ENCODE data around the gene ERBB3.
"Not testable (repeated sequence)": the region's sequence is repeated elsewhere in the genome, so short reads cannot be mapped to it uniquely, and the experiment has no call there.

ERBB3 gene

DNA sequence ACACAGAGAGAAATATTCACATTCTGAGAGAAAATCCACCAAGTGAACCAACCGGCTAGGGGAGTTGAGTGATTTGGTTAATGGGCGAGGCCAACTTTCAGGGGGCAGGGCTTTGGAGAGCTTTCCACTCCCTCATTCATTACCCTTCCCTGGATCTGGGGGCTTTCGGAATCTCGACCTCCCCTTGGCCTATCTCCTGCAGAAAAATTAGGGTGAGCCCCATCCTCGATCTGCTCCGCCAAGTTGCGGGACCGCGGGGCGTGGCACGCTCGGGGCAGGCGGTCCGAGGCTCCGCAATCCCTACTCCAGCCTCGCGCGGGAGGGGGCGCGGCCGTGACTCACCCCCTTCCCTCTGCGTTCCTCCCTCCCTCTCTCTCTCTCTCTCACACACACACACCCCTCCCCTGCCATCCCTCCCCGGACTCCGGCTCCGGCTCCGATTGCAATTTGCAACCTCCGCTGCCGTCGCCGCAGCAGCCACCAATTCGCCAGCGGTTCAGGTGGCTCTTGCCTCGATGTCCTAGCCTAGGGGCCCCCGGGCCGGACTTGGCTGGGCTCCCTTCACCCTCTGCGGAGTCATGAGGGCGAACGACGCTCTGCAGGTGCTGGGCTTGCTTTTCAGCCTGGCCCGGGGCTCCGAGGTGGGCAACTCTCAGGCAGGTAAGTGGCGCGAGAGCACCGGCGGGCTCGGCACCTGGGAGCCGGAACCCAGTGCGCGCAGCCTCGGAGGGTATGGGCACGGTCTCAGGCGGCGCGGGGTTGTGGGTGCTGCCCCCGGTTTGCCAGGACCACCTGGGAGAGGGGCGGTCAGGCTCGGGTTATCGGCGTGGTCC lies at the start of gene ERBB3:
TSS of gene ERBB3 (plus strand) at position 443 of the 833 bp plus-strand sequence. CDS start at position 579, 136 bp downstream.
- DNase-seq, result no peak

DNA sequence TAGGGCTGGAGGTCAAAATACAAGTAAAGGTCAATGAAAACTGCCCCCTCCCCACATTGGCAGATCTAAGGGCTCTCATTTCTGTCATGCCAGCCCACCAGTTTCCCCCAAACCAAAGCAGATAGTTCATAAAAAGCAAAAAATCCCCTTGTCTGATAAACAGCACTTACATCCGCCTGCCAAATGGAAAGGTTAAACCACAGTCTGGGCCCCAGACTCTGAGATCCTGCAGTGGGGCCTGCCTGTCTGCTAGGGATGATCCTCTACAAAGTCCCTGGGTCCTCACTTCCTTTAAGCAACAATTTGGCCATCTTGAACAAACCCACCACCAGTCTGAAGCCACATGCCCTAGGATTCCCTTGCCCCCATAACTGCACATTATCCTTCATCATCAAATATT lies 48.0 kb upstream of the ERBB3 start:
- no peak for DNase-seq

DNA sequence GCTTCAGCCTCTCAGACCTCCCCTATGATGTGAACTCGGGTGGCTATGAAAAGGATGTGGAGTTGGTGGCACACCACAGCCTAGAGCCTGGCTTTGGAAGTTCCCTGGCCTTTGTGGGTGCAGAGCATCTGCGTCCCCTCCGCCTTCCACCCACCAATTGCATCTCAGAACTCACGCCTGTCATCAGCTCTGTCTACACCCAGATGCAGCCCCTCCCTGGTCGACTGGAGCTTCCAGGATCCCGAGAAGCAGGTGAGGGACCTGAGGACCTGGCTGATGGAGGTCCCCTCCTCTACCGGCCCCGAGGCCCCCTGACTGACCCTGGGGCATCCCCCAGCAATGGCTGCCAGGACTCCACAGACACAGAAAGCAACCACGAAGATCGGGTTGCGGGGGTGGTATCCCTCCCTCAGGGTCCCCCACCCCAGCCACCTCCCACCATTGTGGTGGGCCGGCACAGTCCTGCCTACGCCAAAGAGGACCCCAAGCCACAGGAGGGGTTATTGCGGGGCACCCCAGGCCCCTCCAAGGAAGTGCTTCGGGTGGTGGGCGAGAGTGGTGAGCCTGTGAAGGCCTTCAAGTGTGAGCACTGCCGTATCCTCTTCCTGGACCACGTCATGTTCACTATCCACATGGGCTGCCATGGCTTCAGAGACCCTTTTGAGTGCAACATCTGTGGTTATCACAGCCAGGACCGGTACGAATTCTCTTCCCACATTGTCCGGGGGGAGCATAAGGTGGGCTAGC lies 45.2 kb upstream of the ERBB3 start:
- DNase-seq, result no peak

DNA sequence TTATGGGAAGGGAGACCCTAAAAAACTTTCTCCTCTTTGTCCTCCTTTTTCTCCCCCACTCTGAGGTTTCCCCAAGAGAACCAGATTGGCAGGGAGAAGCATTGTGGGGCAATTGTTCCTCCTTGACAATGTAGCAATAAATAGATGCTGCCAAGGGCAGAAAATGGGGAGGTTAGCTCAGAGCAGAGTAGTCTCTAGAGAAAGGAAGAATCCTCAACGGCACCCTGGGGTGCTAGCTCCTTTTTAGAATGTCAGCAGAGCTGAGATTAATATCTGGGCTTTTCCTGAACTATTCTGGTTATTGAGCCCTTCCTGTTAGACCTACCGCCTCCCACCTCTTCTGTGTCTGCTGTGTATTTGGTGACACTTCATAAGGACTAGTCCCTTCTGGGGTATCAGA lies 42.8 kb upstream of the ERBB3 start:
- no peak for DNase-seq

DNA sequence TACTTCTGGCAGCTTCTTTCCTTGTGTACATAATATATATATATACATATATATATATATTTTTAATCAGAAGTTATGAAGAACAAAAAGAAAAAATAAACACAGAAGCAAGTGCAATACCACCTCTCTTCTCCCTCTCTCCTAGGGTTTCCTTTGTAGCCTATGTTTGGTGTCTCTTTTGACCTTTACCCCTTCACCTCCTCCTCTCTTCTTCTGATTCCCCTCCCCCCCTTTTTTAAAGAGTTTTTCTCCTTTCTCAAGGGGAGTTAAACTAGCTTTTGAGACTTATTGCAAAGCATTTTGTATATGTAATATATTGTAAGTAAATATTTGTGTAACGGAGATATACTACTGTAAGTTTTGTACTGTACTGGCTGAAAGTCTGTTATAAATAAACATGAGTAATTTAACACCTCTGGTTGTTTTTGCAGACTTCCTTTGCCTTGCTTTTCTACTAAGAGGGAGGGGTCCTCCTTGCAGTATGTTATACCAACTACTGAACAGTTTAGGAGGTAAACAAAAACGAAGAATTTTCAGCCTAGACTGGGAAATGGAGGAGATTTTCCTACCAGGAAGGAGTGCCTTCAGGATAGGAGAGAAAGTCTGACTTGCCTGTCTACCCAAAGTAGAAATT lies 41.8 kb upstream of the ERBB3 start:
- DNase-seq, result no peak

DNA sequence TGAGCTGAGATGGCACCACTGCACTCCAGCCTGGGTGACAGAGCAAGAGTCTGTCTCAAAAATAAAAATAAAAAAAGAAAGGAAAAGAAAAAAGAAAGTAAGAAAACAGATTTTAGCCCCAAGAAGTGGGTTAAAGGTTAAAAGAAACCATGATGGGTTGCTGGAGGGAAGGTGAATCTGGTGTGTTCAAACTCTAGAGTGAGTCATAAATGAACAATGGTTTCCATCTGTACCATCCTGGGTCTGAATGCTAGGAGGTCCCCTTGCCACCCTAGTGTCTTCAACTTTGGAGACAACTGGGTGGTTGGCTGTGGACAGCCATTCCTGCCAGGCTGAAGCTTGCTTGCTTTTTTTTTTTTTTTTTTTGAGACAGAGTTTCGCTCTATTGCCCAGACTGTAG lies 39.8 kb upstream of the ERBB3 start:
- no peak for DNase-seq

DNA sequence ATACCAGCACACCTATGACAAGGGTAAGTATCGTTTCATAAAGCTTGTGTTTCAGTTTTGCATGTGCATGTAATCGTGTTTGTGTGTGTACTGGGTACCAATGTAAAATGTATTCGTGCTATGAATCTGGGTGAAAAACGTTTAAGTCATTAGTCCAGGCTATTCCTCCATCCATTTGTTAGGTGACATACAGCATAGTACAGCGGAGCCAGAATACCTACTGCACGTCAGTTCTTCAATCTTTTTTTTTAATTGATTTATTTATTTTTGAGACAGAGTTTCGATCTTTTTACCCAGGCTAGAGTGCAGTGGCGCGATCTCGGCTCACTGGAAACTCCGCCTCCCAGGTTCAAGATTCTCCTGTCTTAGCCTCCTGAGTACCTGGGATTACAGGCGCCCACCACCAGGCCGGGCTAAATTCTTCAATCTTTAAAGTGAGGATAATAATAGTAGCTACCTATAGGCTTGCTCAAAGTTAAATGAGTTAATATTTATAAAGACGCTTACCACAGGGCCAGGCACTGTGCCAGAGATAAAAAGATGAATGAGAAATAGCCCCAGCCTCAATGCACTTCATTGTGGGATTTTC lies 38.9 kb upstream of the ERBB3 start:
- no peak for DNase-seq

DNA sequence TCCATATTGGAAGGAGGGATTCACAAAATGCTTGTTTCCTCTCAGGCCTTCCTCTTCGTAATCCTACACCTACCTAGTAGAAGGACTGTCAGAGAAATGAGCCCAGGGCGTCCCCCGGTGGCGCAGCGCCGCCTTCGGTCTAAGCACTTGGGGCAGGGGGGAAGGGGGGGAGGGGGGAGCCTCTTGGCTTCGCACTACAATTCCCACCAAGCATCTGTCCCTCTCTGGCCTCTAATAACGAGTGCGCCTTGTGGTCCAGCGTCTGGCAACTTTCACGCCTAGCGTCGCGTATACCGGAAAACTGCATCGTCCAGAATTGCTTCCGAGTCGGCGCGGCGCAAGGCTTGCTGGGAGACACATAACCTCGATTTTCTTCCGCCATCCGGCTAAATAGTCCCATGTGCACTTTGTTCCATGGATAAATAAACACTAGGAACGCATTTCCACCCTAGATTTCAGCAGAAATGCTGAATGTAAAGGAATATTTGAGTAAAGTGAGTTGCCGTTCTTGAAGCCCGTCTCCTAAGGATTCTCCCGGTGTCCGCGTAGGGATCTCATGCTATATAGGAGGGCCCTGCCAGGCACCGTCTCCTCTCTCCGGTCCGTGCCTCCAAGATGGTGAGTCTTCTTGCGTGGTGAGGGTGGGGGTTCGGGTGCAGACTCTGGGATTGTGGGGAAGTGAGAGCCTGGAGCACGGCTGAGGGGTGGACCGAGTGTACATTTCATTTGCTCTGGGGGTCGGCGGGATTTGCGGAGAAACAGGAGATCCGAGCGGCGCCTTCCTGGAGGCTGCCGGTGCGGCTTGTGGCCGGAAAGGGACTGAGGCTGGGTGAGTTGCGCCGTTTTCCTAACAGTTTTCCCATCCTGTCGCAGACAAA lies 38.2 kb upstream of the ERBB3 start, which contains the start of gene RPS26:
TSS of gene RPS26 (plus strand) at position 367 of the 878 bp plus-strand sequence. CDS start at position 616, 249 bp downstream.
- DNase-seq, result peak; percentile 98

DNA sequence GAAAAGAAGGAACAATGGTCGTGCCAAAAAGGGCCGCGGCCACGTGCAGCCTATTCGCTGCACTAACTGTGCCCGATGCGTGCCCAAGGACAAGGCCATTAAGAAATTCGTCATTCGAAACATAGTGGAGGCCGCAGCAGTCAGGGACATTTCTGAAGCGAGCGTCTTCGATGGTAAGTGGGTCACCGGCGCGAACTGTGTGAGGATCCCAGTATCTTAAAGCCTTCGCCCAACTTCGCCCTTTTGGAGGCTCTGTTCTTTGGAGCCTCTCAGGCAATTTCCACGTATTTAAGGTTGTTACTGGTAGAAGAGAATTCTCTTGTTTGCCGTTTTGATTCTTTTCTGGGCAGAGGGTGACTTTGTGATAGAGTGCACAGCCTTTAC lies 37.5 kb upstream of the ERBB3 start:
- DNase-seq, result not testable (repeated sequence)

DNA sequence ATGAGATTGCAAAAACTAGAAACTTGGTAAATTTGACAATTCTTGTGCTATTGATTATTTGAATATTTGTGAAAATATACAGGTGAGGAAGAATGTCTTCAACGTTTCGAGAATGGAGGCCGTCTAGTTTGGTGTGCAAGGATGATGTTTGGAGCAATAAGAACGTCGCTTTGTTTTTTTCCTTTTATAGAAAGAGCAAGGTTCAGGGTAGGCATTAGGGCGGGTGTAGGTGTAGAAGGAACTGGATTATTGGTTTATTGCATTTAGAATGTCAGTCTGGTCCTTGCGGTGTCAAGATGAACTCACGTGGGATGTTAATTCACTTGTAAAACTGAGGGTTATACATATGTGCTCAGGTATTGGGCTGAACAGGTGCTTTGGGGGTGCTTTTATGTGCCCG lies 37.1 kb upstream of the ERBB3 start:
- DNase-seq, result no peak

DNA sequence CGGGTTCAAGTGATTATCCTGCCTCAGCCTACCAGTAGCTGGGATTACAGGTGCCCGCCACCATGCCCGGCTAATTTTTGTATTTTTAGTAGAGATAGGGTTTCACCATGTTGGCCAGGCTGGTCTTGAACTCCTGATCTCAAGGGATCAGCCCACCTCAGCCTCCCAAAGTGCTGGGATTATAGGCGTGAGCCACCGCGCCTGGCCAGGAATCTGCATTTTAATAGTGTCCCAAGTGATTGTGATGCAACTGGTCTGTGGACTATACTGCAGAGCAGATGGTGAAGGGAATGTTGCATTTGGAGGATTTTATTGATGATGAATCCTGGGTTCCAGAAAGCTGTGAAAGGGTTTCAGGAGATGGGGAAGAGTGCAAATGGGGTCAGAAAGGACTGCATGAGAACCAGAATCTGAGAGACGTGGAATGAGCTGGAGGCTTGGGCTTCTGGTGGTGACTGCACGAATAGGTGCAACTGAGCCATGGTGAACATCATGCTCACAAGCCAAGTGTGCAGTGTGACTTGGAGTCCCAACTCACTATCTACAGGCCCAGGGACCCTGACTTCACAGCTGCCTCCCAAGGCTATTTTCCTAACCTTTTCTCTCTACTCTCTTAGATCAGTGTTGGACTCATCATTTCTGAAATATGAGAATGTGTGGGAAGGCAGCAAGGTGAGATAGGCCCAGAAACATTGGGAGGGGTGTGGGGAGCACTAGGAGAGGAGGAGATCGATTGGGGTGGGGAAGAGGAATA lies 33.8 kb upstream of the ERBB3 start:
- no peak for DNase-seq

DNA sequence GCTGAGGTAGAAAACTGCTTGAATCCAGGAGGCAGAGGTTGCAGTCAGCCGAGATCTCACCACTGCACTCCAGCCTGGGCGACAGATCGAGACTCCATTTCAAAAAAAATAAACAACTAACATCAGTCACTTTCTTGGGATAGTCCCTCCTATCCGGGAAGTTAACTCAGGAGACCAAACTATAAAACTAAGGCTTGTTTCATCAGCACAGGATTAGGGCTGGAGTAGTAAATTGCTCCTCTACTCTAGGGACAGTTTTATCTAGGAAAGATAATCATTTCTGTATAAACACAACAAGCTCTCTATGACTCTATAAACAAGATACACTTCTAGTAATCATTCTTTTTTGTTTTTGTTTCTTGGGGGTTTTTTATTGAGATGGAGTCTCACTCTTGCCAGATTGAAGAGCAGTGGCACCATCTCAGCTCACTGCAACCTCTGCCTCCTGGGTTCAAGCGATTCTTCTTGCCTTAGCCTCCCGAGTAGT lies 26.5 kb upstream of the ERBB3 start:
- DNase-seq, result no peak

DNA sequence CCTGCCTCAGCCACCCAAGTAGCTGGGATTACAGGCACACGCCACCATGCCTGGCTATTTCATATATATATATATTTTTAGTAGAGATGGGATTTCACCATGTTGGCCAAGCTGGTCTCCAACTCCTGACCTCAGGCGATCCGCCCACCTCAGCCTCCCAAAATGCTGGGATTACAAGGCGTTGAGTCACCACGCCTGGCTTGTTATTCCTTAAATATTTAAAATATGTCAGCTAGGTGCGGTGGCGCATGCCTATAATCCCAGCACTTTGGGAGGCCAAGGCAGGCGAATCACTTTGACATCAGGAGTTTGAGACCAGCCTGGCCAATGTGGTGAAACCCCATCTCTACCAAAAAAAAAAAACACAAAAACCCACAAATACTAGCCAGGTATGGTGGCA lies 20.0 kb upstream of the ERBB3 start:
- not testable (repeated sequence) for DNase-seq

DNA sequence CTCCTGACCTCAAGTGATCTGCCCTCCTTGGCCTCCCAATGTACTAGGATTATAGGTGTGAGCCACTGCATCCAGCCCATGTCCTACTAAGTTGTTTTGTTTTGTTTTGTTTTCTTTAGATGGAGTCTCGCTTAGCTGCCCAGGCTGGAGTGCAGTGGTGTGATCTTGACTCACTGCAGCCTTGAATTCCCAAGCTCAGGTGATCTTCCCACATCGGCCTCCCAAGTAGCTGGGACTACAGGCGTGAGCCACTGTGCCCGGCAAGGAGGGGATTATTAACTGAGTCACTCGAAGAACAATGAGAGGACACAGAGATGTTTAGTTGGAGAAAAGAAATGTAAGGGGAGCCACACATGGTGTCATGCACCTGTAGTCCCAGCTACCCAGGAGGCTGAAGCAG lies 18.0 kb upstream of the ERBB3 start:
- DNase-seq, result no peak

DNA sequence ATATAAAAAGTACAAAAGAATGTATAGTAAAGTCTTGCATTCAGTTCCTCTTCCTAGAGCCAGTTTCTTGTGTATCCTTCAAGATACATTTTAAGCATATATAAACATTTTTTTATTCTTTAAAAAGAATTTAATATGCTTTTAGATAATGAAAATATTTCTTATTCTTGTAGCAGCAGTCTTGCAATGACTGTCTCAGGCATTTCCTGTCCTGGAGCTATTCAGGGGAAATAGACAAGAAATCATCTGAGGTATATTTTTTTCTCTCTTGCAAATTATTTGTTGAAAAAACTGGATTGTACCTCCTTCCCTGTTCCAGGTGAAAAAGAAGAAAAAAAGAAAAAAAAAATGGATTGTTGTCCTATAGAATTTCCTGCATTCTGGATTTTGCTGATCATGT lies 17.0 kb upstream of the ERBB3 start:
- DNase-seq, result no peak

DNA sequence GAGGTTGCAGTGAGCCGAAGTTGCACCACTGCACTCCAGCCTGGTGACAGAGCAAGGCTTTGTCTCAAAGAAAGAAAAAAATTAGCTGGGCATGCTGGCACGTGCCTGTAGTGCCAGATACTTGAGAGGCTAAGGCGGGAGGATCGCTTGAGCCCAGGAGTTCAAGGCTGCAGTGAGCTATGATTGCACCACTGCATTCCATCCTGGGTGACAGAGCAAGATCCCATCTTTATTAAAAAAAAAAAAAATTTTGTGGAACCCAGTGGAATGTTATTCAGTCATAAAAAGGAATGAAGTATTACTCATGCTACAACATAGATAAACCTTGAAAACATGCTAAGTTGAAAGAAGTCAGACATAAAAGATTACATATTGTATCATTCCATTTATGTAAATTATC lies 8.3 kb upstream of the ERBB3 start:
- no peak for DNase-seq

DNA sequence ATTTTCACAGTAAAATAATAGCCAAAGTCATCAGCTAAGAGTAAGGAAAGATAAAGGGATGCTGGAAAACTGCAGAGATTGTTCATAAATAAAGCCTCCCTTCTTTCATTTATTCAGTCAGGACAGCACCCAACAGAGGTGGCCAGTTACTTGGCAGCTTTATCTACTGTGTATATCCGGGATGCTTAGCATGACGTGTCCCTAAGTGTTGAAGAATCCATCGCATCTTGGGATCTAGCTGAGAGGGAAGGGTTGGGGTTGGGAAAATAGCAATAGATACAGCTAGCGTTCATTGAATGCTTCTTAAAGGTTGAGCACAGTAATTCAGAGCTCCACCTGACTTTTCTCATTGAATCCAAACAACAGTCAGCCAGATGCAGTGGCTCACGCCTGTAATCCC lies 5.6 kb upstream of the ERBB3 start:
- no peak for DNase-seq

DNA sequence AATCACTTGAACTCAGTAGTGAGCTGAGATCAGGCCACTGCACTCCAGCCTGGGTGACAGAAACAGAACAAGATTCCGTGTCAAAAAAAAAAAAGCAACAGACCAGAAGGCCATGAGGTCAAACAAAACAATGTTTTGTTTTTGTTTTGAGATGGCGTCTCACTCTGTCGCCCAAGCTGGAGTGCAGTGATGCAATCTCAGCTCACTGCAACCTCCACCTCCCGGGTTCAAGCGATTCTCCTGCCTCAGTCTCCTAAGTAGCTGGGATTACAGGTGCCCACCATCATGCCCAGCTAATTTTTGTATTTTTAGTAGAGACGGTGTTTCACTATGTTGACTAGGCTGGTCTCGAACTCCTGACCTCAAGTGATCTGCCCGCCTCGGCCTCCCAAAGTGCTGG lies 2.0 kb upstream of the ERBB3 start:
- DNase-seq, result not testable (repeated sequence)

DNA sequence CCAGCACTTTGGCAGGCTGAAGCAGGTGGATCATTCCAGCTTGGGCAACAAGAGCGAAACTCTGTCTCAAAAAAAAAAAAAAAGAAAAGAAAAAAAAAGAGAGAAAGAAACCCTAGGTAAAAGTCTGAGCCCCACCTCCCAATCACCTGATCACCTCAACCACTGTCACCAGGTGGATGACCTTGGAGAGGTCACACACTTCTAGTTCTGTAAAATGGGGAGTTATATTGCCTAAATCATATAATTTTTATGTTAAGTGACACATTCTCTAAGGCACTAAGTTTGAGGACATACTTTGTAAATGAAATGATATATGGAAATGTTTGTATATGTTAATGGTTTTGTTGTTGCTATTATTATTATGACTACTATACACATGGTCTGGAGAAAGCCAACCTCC lies 1.5 kb upstream of the ERBB3 start:
- DNase-seq, result no peak

DNA sequence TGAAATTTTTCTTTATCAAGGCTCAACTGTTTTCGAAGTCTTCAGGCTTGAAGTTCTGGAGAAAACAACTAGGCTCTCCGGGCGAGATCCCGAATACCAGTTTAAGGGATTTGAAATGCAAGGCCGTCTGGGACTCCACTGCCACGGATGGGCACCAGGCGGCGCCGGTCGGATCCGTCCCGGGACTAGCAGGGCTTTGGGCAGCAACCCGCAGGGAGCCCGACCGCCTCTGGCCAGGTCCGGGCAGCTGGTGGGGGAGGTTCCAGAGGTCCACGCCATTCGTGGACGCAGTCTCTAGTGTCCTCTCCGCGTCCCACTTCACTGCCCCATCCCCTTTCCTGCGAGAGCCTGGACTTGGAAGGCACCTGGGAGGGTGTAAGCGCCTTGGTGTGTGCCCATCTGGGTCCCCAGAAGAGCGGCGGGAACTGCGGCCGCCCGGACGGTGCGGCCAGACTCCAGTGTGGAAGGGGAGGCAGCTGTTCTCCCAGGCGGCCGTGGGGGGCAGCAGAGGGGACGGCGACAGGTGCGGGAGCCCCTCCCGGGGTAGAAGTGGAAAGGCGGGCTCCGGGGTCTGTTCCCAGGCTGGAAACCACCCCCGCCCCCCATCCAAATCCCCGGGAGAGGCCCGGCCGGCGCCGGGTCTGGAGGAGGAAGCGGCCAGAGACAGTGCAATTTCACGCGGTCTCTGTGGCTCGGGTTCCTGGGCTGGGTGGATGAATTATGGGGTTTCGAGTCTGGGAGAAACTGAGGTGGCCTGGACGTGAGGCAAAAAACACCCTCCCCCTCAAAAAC lies 838 bp upstream of the ERBB3 start:
- DNase-seq, result peak; percentile 44
